Muscle layer of duodenum (tissue), 2 donors: ENCODE results near the gene MARCHF6.
"Not testable (repeated sequence)": the region's sequence is repeated elsewhere in the genome, so short reads cannot be mapped to it uniquely, and the experiment has no call there.

Experiments
- H3K27ac ChIP-seq: one replicate; pipeline ENCODE4 v1.7.0; 2013; ENCODE audit warnings: mild to moderate bottlenecking, low read length
- H3K27me3 ChIP-seq: one replicate; pipeline ENCODE4 v1.7.0; 2013; ENCODE audit warnings: low read depth, mild to moderate bottlenecking, control low read depth, low read length
- H3K36me3 ChIP-seq, 2 donors: one replicate each; pipeline ENCODE4 v1.7.0; 2013; ENCODE audit warnings: low read length in 2 of 2, control low read depth in 1 of 2, mild to moderate bottlenecking in 1 of 2; ENCODE audit not compliant: insufficient read depth in 2 of 2, control insufficient read depth in 1 of 2
- H3K4me1 ChIP-seq, 2 donors: one replicate each; pipeline ENCODE4 v1.7.0; 2013; ENCODE audit warnings: low read length in 2 of 2, mild to moderate bottlenecking in 2 of 2, control low read depth in 1 of 2, moderate library complexity in 1 of 2; ENCODE audit not compliant: insufficient read depth in 2 of 2, control insufficient read depth in 1 of 2
- H3K4me3 ChIP-seq, 2 donors: one replicate each; pipeline ENCODE4 v1.7.0; 2013; ENCODE audit warnings: low read length in 2 of 2, low read depth in 1 of 2, mild to moderate bottlenecking in 1 of 2
- H3K9me3 ChIP-seq, 2 donors: one replicate each; pipeline ENCODE4 v1.7.0; 2013; ENCODE audit warnings: low read length in 2 of 2, control low read depth in 1 of 2, mild to moderate bottlenecking in 1 of 2; ENCODE audit not compliant: control insufficient read depth in 1 of 2
- donor health status: healthy.

MARCHF6 gene

GRCh38 chr5:10353241-10354047, at the start of gene MARCHF6:
Gene MARCHF6, plus strand, starts transcription at chr5:10353695. Its CDS starts 204 bp downstream, at chr5:10353899.
- H3K27ac ChIP-seq, result peak within 1 kb of the TSS; percentile 96
- H3K9me3 ChIP-seq, result no peaks in the 10 kb centered on the region
- H3K4me3 ChIP-seq, result peak within 1 kb of the TSS; percentile 83 to 85
- H3K4me1 ChIP-seq, result peaks cover 0 to 20% of the 10 kb centered on the region in 2 donors
- H3K27me3 ChIP-seq, result no peaks in the 10 kb centered on the region
- no peaks in the 10 kb centered on the region for H3K36me3 ChIP-seq

- Histone ChIP-seq H3K4me3 (no peak overlapping the region), H3K27ac (peak overlapping the region; percentile 11), H3K27me3 (no peaks in the 10 kb centered on the region), H3K9me3 (no peaks in the 10 kb centered on the region), H3K4me1 (peaks cover 0 to 13% of the 10 kb centered on the region in 2 donors), H3K36me3 (peaks cover 0 to 4% of the 10 kb centered on the region in 2 donors)
Observed at GRCh38 chr5:10303699-10304170, 49.8 kb upstream of the MARCHF6 start.

GRCh38 chr5:10304932-10305331, 48.6 kb upstream of the MARCHF6 start:
- Histone ChIP-seq H3K4me3 (peak overlapping the region in 1 of 2 donors; percentile 0), H3K4me1 (peaks cover 0 to 13% of the 10 kb centered on the region in 2 donors), H3K9me3 (no peaks in the 10 kb centered on the region), H3K36me3 (peaks cover 0 to 3% of the 10 kb centered on the region in 2 donors), H3K27me3 (no peaks in the 10 kb centered on the region), H3K27ac (no peak overlapping the region)

GRCh38 chr5:10306114-10306513, 47.4 kb upstream of the MARCHF6 start:
- Histone ChIP-seq H3K4me3 (peak overlapping the region; percentile 87 to 88), H3K27me3 (no peaks in the 10 kb centered on the region), H3K27ac (peak overlapping the region; percentile 56), H3K9me3 (no peaks in the 10 kb centered on the region), H3K4me1 (peaks cover 0 to 13% of the 10 kb centered on the region in 2 donors), H3K36me3 (no peaks in the 10 kb centered on the region)

- no peaks in the 10 kb centered on the region for H3K27me3 ChIP-seq
- H3K9me3 ChIP-seq, result no peaks in the 10 kb centered on the region
- peak overlapping the region; percentile 56 for H3K27ac ChIP-seq
- H3K4me3 ChIP-seq, result peak overlapping the region; percentile 87 to 88
- no peaks in the 10 kb centered on the region for H3K36me3 ChIP-seq
- peaks cover 0 to 13% of the 10 kb centered on the region in 2 donors for H3K4me1 ChIP-seq
Observed at GRCh38 chr5:10306806-10307205, 46.7 kb upstream of the MARCHF6 start.

GRCh38 chr5:10307206-10308148, 46.0 kb upstream of the MARCHF6 start, which contains the start of gene CMBL:
Gene CMBL, minus strand, starts transcription at chr5:10307902. Its CDS starts 17,140 bp downstream, at chr5:10290762.
- H3K9me3 ChIP-seq, result no peaks in the 10 kb centered on the region
- no peaks in the 10 kb centered on the region for H3K36me3 ChIP-seq
- H3K27me3 ChIP-seq, result no peaks in the 10 kb centered on the region
- peak within 1 kb of the TSS; percentile 87 to 88 for H3K4me3 ChIP-seq
- H3K27ac ChIP-seq, result peak within 1 kb of the TSS; percentile 56
- H3K4me1 ChIP-seq, result peaks cover 0 to 13% of the 10 kb centered on the region in 2 donors

GRCh38 chr5:10308844-10309243, 44.7 kb upstream of the MARCHF6 start:
- Histone ChIP-seq H3K4me3 (no peak overlapping the region), H3K4me1 (peaks cover 0 to 13% of the 10 kb centered on the region in 2 donors), H3K27me3 (no peaks in the 10 kb centered on the region), H3K27ac (no peak overlapping the region), H3K36me3 (no peaks in the 10 kb centered on the region), H3K9me3 (no peaks in the 10 kb centered on the region)

- H3K27me3 ChIP-seq, result no peaks in the 10 kb centered on the region
- H3K36me3 ChIP-seq, result no peaks in the 10 kb centered on the region
- peaks cover 0 to 13% of the 10 kb centered on the region in 2 donors for H3K4me1 ChIP-seq
- no peaks in the 10 kb centered on the region for H3K9me3 ChIP-seq
- peak overlapping the region; percentile 49 for H3K27ac ChIP-seq
- no peak overlapping the region for H3K4me3 ChIP-seq
Observed at GRCh38 chr5:10310066-10310779, 43.3 kb upstream of the MARCHF6 start.

- not testable (repeated sequence) for H3K27me3 ChIP-seq, H3K4me3 ChIP-seq, H3K27ac ChIP-seq, H3K9me3 ChIP-seq, H3K36me3 ChIP-seq
- peaks cover 0 to 13% of the 10 kb centered on the region in 2 donors for H3K4me1 ChIP-seq
Observed at GRCh38 chr5:10310835-10311570, 42.5 kb upstream of the MARCHF6 start.
